IPS-20b (cell line): ENCODE results near the gene STAT5B.

Source experiments
- H3K27ac ChIP-seq: one replicate; pipeline ENCODE4 v1.5.1; 2013; ENCODE audit warnings: low read length
- H3K27me3 ChIP-seq: 2 replicates; pipeline ENCODE4 v1.6.1; 2013; ENCODE audit warnings: mild to moderate bottlenecking, low read length, inconsistent platforms; ENCODE audit not compliant: insufficient read depth
- H3K36me3 ChIP-seq: 2 replicates; pipeline ENCODE4 v1.6.1; 2013; ENCODE audit warnings: low read depth, mild to moderate bottlenecking, inconsistent platforms, low read length, moderate library complexity; ENCODE audit not compliant: insufficient read depth
- H3K4me1 ChIP-seq: 2 replicates; pipeline ENCODE4 v1.6.1; 2013; ENCODE audit warnings: mild to moderate bottlenecking, control low read depth, inconsistent platforms, low read length, moderate library complexity; ENCODE audit not compliant: insufficient read depth
- H3K4me3 ChIP-seq: 2 replicates; pipeline ENCODE4 v1.5.1; 2013; ENCODE audit warnings: mild to moderate bottlenecking, low read length, inconsistent platforms
- H3K9ac ChIP-seq: 2 replicates; pipeline ENCODE4 v1.6.1; 2013; ENCODE audit warnings: low read depth, mild to moderate bottlenecking, inconsistent platforms, low read length, moderate library complexity
- H3K9me3 ChIP-seq: 2 replicates; pipeline ENCODE4 v1.6.1; 2013; ENCODE audit warnings: mild to moderate bottlenecking, low read depth, low read length, inconsistent platforms; ENCODE audit not compliant: insufficient read depth

The STAT5B gene

GRCh38 chr17:42312285-42313130 is 36.3 kb upstream of the STAT5B start:
- Histone ChIP-seq H3K9ac (peak overlapping the region; percentile 46; the same call in 1 of the 2 replicates), H3K27me3 (no peaks in the 10 kb centered on the region), H3K4me3 (no peak overlapping the region; the same call in 1 of the 2 replicates), H3K27ac (no peak overlapping the region), H3K4me1 (peaks cover 18% of the 10 kb centered on the region; the same call in 1 of the 2 replicates), H3K9me3 (no peaks in the 10 kb centered on the region), H3K36me3 (peaks cover 46% of the 10 kb centered on the region)

GRCh38 chr17:42312035-42312284 is 35.8 kb upstream of the STAT5B start:
- Histone ChIP-seq H3K4me1 (peaks cover 18% of the 10 kb centered on the region; the same call in 1 of the 2 replicates), H3K9me3 (no peaks in the 10 kb centered on the region), H3K4me3 (no peak overlapping the region; the same call in 1 of the 2 replicates), H3K9ac (peak overlapping the region; percentile 46; the same call in 1 of the 2 replicates), H3K27ac (no peak overlapping the region), H3K27me3 (no peaks in the 10 kb centered on the region), H3K36me3 (peaks cover 41% of the 10 kb centered on the region)

DNA sequence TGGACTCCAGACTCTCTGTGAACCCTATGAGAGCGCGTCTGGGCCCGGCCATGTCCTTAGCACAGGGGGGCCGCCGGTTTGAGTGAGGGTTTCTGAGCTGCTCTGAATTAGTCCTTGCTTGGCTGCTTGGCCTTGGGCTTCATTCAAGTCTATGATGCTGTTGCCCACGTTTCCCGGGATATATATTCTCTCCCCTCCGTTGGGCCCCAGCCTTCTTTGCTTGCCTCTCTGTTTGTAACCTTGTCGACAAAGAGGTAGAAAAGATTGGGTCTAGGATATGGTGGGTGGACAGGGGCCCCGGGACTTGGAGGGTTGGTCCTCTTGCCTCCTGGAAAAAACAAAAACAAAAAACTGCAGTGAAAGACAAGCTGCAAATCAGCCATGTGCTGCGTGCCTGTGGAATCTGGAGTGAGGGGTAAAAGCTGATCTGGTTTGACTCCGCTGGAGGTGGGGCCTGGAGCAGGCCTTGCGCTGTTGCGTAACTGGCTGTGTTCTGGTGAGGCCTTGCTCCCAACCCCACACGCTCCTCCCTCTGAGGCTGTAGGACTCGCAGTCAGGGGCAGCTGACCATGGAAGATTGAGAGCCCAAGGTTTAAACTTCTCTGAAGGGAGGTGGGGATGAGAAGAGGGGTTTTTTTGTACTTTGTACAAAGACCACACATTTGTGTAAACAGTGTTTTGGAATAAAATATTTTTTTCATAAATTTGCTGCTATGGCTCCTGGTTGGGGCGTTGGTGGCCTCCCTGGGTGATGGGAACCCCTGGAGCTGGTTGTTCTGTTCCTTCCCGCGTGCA is 35.2 kb upstream of the STAT5B start:
- Histone ChIP-seq H3K27me3 (no peaks in the 10 kb centered on the region), H3K9ac (peak overlapping the region; percentile 46), H3K4me3 (no peak overlapping the region), H3K27ac (no peak overlapping the region), H3K9me3 (no peaks in the 10 kb centered on the region), H3K4me1 (peaks cover 18% of the 10 kb centered on the region; the same call in 1 of the 2 replicates), H3K36me3 (peaks cover 36% of the 10 kb centered on the region)

DNA sequence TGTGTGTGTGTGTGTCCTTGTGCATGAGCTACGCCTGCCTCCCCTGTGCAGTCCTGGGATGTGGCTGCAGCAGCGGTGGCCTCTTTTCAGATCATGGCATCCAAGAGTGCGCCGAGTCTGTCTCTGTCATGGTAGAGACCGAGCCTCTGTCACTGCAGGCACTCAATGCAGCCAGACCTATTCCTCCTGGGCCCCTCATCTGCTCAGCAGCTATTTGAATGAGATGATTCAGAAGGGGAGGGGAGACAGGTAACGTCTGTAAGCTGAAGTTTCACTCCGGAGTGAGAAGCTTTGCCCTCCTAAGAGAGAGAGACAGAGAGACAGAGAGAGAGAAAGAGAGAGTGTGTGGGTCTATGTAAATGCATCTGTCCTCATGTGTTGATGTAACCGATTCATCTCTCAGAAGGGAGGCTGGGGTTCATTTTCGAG is 34.6 kb upstream of the STAT5B start:
- Histone ChIP-seq H3K9me3 (no peaks in the 10 kb centered on the region), H3K27ac (no peak overlapping the region), H3K4me3 (no peak overlapping the region), H3K36me3 (peaks cover 32% of the 10 kb centered on the region), H3K9ac (0 out of 2 replicates have a peak overlapping the region, but pooled peaks have one; percentile 46), H3K27me3 (no peaks in the 10 kb centered on the region), H3K4me1 (peaks cover 18% of the 10 kb centered on the region; the same call in 1 of the 2 replicates)

DNA sequence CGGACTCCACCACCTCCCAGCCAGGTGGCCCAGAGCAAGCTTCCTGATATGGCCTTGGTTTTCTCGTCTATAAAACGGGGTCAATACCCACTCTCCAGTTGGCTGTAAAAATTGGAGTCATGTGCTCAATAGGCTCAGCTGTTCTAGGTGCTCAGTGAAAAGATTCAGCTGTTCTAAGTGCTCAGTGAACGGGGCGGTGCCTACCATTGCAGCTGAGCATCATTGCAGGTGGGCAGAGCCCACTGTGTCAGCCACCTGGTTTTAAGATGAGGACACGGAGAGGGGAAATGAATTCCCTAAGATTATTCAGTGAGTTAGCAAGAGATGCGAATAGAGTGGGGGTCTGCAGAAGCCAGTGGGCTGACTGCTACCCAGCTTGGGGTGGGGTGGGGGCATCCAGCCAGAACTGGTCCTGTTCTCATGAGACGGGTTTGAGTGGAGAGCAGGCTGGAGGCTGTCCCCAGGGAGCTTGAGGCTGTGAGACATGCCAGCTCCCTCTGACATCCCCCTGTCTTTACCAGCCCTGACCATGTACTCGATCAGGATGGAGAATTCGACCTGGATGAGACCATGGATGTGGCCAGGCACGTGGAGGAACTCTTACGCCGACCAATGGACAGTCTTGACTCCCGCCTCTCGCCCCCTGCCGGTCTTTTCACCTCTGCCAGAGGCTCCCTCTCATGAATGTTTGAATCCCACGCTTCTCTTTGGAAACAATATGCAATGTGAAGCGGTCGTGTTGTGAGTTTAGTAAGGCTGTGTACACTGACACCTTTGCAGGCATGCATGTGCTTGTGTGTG is 34.0 kb upstream of the STAT5B start:
- peaks cover 26% of the 10 kb centered on the region for H3K36me3 ChIP-seq
- 0 out of 2 replicates have a peak overlapping the region, but pooled peaks have one; percentile 46 for H3K9ac ChIP-seq
- H3K4me3 ChIP-seq, result no peak overlapping the region
- H3K4me1 ChIP-seq, result peaks cover 18% of the 10 kb centered on the region; the same call in 1 of the 2 replicates
- H3K27me3 ChIP-seq, result no peaks in the 10 kb centered on the region
- no peak overlapping the region for H3K27ac ChIP-seq
- H3K9me3 ChIP-seq, result no peaks in the 10 kb centered on the region

DNA sequence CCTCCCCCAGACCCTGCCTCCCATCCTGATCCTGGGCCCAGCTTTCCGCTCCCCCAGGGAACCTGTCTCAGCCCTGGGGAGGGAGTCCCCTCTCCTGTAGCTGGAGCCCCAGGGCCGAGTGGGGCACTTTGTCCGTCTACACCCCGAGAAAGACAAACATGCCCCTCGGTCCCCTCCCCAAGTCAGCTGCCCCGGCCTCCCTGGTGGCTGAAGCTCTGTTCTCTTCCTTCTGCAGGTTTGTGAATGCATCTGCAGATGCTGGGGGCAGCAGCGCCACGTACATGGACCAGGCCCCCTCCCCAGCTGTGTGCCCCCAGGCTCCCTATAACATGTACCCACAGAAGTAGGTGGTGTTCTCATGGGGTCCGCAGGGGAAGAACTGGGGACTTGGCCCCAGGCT is 33.0 kb upstream of the STAT5B start:
- no peaks in the 10 kb centered on the region for H3K9me3 ChIP-seq
- no peak overlapping the region for H3K27ac ChIP-seq
- H3K4me3 ChIP-seq, result no peak overlapping the region
- no peak overlapping the region for H3K9ac ChIP-seq
- H3K36me3 ChIP-seq, result peaks cover 17% of the 10 kb centered on the region
- no peaks in the 10 kb centered on the region for H3K27me3 ChIP-seq
- H3K4me1 ChIP-seq, result peaks cover 18% of the 10 kb centered on the region; the same call in 1 of the 2 replicates

GRCh38 chr17:42308446-42308845 is 32.3 kb upstream of the STAT5B start:
- Histone ChIP-seq H3K36me3 (peaks cover 10% of the 10 kb centered on the region), H3K27me3 (no peaks in the 10 kb centered on the region), H3K4me1 (peaks cover 18% of the 10 kb centered on the region; the same call in 1 of the 2 replicates), H3K4me3 (no peak overlapping the region), H3K27ac (no peak overlapping the region), H3K9ac (no peak overlapping the region), H3K9me3 (no peaks in the 10 kb centered on the region)

- Histone ChIP-seq H3K36me3 (peaks cover 9% of the 10 kb centered on the region), H3K4me3 (no peak overlapping the region), H3K27me3 (no peaks in the 10 kb centered on the region), H3K27ac (no peak overlapping the region), H3K9me3 (no peaks in the 10 kb centered on the region), H3K9ac (no peak overlapping the region), H3K4me1 (peaks cover 18% of the 10 kb centered on the region; the same call in 1 of the 2 replicates)
These were observed 31.3 kb upstream of the STAT5B start for GRCh38 chr17:42307362-42307927.

DNA sequence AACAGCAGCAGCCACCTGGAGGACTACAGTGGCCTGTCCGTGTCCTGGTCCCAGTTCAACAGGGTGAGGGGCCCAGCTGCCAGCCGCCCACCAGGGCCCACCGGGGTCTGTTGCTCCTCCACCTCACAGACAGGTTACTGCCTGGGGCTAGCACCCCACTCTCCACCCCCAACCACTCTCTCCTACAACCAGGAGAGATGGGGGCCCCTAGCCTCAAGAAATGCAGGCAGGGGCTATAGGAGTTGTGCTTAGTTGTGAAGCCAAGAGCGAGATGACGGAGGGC is 30.1 kb upstream of the STAT5B start:
- no peak overlapping the region for H3K4me3 ChIP-seq
- no peaks in the 10 kb centered on the region for H3K27me3 ChIP-seq
- no peak overlapping the region for H3K9ac ChIP-seq
- H3K9me3 ChIP-seq, result no peaks in the 10 kb centered on the region
- peaks cover 9% of the 10 kb centered on the region for H3K36me3 ChIP-seq
- H3K4me1 ChIP-seq, result peaks cover 10% of the 10 kb centered on the region; the same call in 1 of the 2 replicates
- H3K27ac ChIP-seq, result no peak overlapping the region

GRCh38 chr17:42305543-42306384 is 29.6 kb upstream of the STAT5B start:
- H3K4me3 ChIP-seq, result no peak overlapping the region
- H3K4me1 ChIP-seq, result peaks cover 4% of the 10 kb centered on the region; the same call in 1 of the 2 replicates
- no peak overlapping the region for H3K9ac ChIP-seq
- no peaks in the 10 kb centered on the region for H3K9me3 ChIP-seq
- peaks cover 4% of the 10 kb centered on the region; the same call in 1 of the 2 replicates for H3K36me3 ChIP-seq
- H3K27ac ChIP-seq, result no peak overlapping the region
- no peaks in the 10 kb centered on the region for H3K27me3 ChIP-seq
